Measurements from ENCODE around the gene TOX3.

The TOX3 gene

GRCh38 chr16:52436339-52437276, 110.3 kb downstream of the TOX3 start:
- FAIRE-seq (no peak), DNase-seq (ENCODE audit: insufficient read length, low spot score) (no peak)
- TF ChIP-seq POLR2A (IDR thresholded peaks at IDR 0.05; ENCODE audit: low read depth, low read length) (no peak), POLR2AphosphoS5 (IDR thresholded peaks at IDR 0.05; ENCODE audit: low read depth, low read length) (no peak), POU2F2 (IDR thresholded peaks at IDR 0.05; ENCODE audit: low read depth, low read length) (no peak), PAX5 (IDR thresholded peaks at IDR 0.05; ENCODE audit: insufficient read depth, low read length, severe bottlenecking) (no peak), SPI1 (IDR thresholded peaks at IDR 0.05; ENCODE audit: low read depth, low read length) (no peak), TAF1 (IDR thresholded peaks at IDR 0.05; ENCODE audit: low read depth, low read length) (no peak)

- TF ChIP-seq TAF1 (IDR thresholded peaks at IDR 0.05; ENCODE audit: low read depth, low read length): no peak
- no peak for TF ChIP-seq SPI1 (IDR thresholded peaks at IDR 0.05; ENCODE audit: low read depth, low read length)
- FAIRE-seq (no peak), DNase-seq (ENCODE audit: insufficient read length, low spot score) (no peak)
Measured at GRCh38 chr16:52434224-52434623, 112.7 kb downstream of the TOX3 start.

- no peak for TF ChIP-seq POLR2AphosphoS5 (IDR thresholded peaks at IDR 0.05; ENCODE audit: low read depth, low read length)
- no peak for TF ChIP-seq SPI1 (IDR thresholded peaks at IDR 0.05; ENCODE audit: low read depth, low read length)
- no peak for TF ChIP-seq PAX5 (IDR thresholded peaks at IDR 0.05; ENCODE audit: insufficient read depth, low read length, severe bottlenecking)
- TF ChIP-seq POU2F2 (IDR thresholded peaks at IDR 0.05; ENCODE audit: low read depth, low read length): no peak
- no peak for TF ChIP-seq TAF1 (IDR thresholded peaks at IDR 0.05; ENCODE audit: low read depth, low read length)
- TF ChIP-seq POLR2A (IDR thresholded peaks at IDR 0.05; ENCODE audit: low read depth, low read length): no peak
- DNase-seq (ENCODE audit: insufficient read length, low spot score) (no peak), FAIRE-seq (no peak)
Measured at GRCh38 chr16:52433643-52434042, 113.3 kb downstream of the TOX3 start.

GRCh38 chr16:52424591-52424990, 122.4 kb downstream of the TOX3 start:
- DNase-seq (ENCODE audit: insufficient read length, low spot score) (no peak), FAIRE-seq (no peak)
- TF ChIP-seq POLR2A (IDR thresholded peaks at IDR 0.05; ENCODE audit: low read depth, low read length) (no peak), POLR2AphosphoS5 (IDR thresholded peaks at IDR 0.05; ENCODE audit: low read depth, low read length) (no peak), TAF1 (IDR thresholded peaks at IDR 0.05; ENCODE audit: low read depth, low read length) (no peak), POU2F2 (IDR thresholded peaks at IDR 0.05; ENCODE audit: low read depth, low read length) (no peak), PAX5 (IDR thresholded peaks at IDR 0.05; ENCODE audit: insufficient read depth, low read length, severe bottlenecking) (no peak), SPI1 (IDR thresholded peaks at IDR 0.05; ENCODE audit: low read depth, low read length) (no peak)

- no peak for FAIRE-seq
- DNase-seq (ENCODE audit: insufficient read length, low spot score): no peak
- no peak for TF ChIP-seq POLR2A (IDR thresholded peaks at IDR 0.05; ENCODE audit: low read depth, low read length)
- no peak for TF ChIP-seq SPI1 (IDR thresholded peaks at IDR 0.05; ENCODE audit: low read depth, low read length)
- no peak for TF ChIP-seq POU2F2 (IDR thresholded peaks at IDR 0.05; ENCODE audit: low read depth, low read length)
- TF ChIP-seq POLR2AphosphoS5 (IDR thresholded peaks at IDR 0.05; ENCODE audit: low read depth, low read length): no peak
- no peak for TF ChIP-seq TAF1 (IDR thresholded peaks at IDR 0.05; ENCODE audit: low read depth, low read length)
- TF ChIP-seq PAX5 (IDR thresholded peaks at IDR 0.05; ENCODE audit: insufficient read depth, low read length, severe bottlenecking): no peak
Measured at GRCh38 chr16:52422307-52422706, 124.6 kb downstream of the TOX3 start.

GRCh38 chr16:52418201-52418600, 128.7 kb downstream of the TOX3 start:
- TF ChIP-seq TAF1 (IDR thresholded peaks at IDR 0.05; ENCODE audit: low read depth, low read length): no peak
- TF ChIP-seq POLR2A (IDR thresholded peaks at IDR 0.05; ENCODE audit: low read depth, low read length): no peak
- no peak for TF ChIP-seq POU2F2 (IDR thresholded peaks at IDR 0.05; ENCODE audit: low read depth, low read length)
- TF ChIP-seq PAX5 (IDR thresholded peaks at IDR 0.05; ENCODE audit: insufficient read depth, low read length, severe bottlenecking): no peak
- TF ChIP-seq SPI1 (IDR thresholded peaks at IDR 0.05; ENCODE audit: low read depth, low read length): no peak
- TF ChIP-seq POLR2AphosphoS5 (IDR thresholded peaks at IDR 0.05; ENCODE audit: low read depth, low read length): no peak
- DNase-seq (ENCODE audit: insufficient read length, low spot score): no peak
- no peak for FAIRE-seq

GRCh38 chr16:52416888-52417287, 130.1 kb downstream of the TOX3 start:
- FAIRE-seq (no peak), DNase-seq (ENCODE audit: insufficient read length, low spot score) (no peak)
- TF ChIP-seq POLR2AphosphoS5 (IDR thresholded peaks at IDR 0.05; ENCODE audit: low read depth, low read length) (no peak), POU2F2 (IDR thresholded peaks at IDR 0.05; ENCODE audit: low read depth, low read length) (no peak), PAX5 (IDR thresholded peaks at IDR 0.05; ENCODE audit: insufficient read depth, low read length, severe bottlenecking) (no peak), SPI1 (IDR thresholded peaks at IDR 0.05; ENCODE audit: low read depth, low read length) (no peak), POLR2A (IDR thresholded peaks at IDR 0.05; ENCODE audit: low read depth, low read length) (no peak), TAF1 (IDR thresholded peaks at IDR 0.05; ENCODE audit: low read depth, low read length) (no peak)

GRCh38 chr16:52411011-52411410, 135.9 kb downstream of the TOX3 start:
- TF ChIP-seq SPI1 (IDR thresholded peaks at IDR 0.05; ENCODE audit: low read depth, low read length) (no peak), POLR2AphosphoS5 (IDR thresholded peaks at IDR 0.05; ENCODE audit: low read depth, low read length) (no peak), POU2F2 (IDR thresholded peaks at IDR 0.05; ENCODE audit: low read depth, low read length) (no peak), POLR2A (IDR thresholded peaks at IDR 0.05; ENCODE audit: low read depth, low read length) (no peak), TAF1 (IDR thresholded peaks at IDR 0.05; ENCODE audit: low read depth, low read length) (no peak), PAX5 (IDR thresholded peaks at IDR 0.05; ENCODE audit: insufficient read depth, low read length, severe bottlenecking) (no peak)
- FAIRE-seq (no peak), DNase-seq (ENCODE audit: insufficient read length, low spot score) (no peak)

GRCh38 chr16:52408191-52408845, 138.6 kb downstream of the TOX3 start:
- no peak for TF ChIP-seq POLR2A (IDR thresholded peaks at IDR 0.05; ENCODE audit: low read depth, low read length)
- no peak for TF ChIP-seq POU2F2 (IDR thresholded peaks at IDR 0.05; ENCODE audit: low read depth, low read length)
- TF ChIP-seq PAX5 (IDR thresholded peaks at IDR 0.05; ENCODE audit: insufficient read depth, low read length, severe bottlenecking): no peak
- TF ChIP-seq POLR2AphosphoS5 (IDR thresholded peaks at IDR 0.05; ENCODE audit: low read depth, low read length): no peak
- no peak for TF ChIP-seq SPI1 (IDR thresholded peaks at IDR 0.05; ENCODE audit: low read depth, low read length)
- TF ChIP-seq TAF1 (IDR thresholded peaks at IDR 0.05; ENCODE audit: low read depth, low read length): no peak
- DNase-seq (ENCODE audit: insufficient read length, low spot score): no peak
- no peak for FAIRE-seq

Data from GM12891 (cell line).